Stimulated activated effector memory CD8-positive, alpha-beta T cell treated with anti-CD3 and anti-CD28 coated beads, Interleukin-12 subunit alpha, Interleukin-12 subunit beta, amount 100 ng/mL, for 72 hours (primary cell): ENCODE measurements around the gene PITPNM3.
A peak's percentile ranks its signal among the peaks of the same experiment; 100 is the strongest.

Experiments used
- ATAC-seq: fragments of 150-1000 bp; cut with Tn5 transposase; 2 replicates; pipeline ENCODE4 v1.10.0; 2021
- DNase-seq, 2 donors: peaks; one replicate each; pipeline ENCODE4 v3.0.0; 2021 to 2022; ENCODE audit warnings: low spot score in 2 of 2
- H3K27ac Mint-ChIP-seq: one replicate; pipeline ENCODE4 v1.8.0; 2022; ENCODE audit warnings: mild to moderate bottlenecking, mixed read lengths
- H3K36me3 Mint-ChIP-seq: one replicate; pipeline ENCODE4 v1.8.0; 2022; ENCODE audit warnings: mild to moderate bottlenecking, mixed read lengths
- H3K4me1 Mint-ChIP-seq: one replicate; pipeline ENCODE4 v1.8.0; 2022; ENCODE audit warnings: mixed read lengths
- H3K4me3 Mint-ChIP-seq: one replicate; pipeline ENCODE4 v1.8.0; 2022; ENCODE audit warnings: mild to moderate bottlenecking, mixed read lengths
- H3K9me3 Mint-ChIP-seq: one replicate; pipeline ENCODE4 v1.8.0; 2022; ENCODE audit warnings: mixed read lengths

The PITPNM3 gene

GRCh38 chr17:6508016-6508415, 48.3 kb downstream of the PITPNM3 start:
- DNase-seq = no peak
- ATAC-seq = no peak
- Mint-ChIP-seq H3K36me3 (no peaks in the 10 kb centered on the region), H3K27ac (no peak overlapping the region), H3K9me3 (no peaks in the 10 kb centered on the region), H3K4me3 (no peak overlapping the region), H3K4me1 (no peaks in the 10 kb centered on the region)

DNA sequence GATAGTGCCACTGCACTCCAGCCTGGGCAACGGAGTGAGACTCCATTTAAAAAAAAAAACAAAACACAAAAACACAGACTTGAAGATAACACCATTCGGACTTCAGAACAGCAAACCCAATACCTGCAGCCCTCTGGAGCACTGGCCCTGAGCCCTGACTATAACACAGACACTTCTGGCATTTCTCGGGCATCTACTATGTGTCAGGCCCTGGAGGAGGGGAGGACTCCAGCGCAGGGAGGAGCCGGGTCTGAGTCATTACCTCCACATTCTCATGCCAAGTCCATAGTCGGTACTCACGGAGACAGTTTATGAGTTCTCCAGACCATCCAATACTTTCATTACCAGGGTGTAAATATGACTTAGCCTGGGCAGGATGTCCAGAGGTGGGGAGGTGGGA, 48.8 kb downstream of the PITPNM3 start:
- no peak overlapping the region for H3K4me3 Mint-ChIP-seq
- H3K9me3 Mint-ChIP-seq = no peaks in the 10 kb centered on the region
- H3K4me1 Mint-ChIP-seq = no peaks in the 10 kb centered on the region
- DNase-seq (no peak), ATAC-seq (no peak)
- no peak overlapping the region for H3K27ac Mint-ChIP-seq
- H3K36me3 Mint-ChIP-seq = no peaks in the 10 kb centered on the region

DNA sequence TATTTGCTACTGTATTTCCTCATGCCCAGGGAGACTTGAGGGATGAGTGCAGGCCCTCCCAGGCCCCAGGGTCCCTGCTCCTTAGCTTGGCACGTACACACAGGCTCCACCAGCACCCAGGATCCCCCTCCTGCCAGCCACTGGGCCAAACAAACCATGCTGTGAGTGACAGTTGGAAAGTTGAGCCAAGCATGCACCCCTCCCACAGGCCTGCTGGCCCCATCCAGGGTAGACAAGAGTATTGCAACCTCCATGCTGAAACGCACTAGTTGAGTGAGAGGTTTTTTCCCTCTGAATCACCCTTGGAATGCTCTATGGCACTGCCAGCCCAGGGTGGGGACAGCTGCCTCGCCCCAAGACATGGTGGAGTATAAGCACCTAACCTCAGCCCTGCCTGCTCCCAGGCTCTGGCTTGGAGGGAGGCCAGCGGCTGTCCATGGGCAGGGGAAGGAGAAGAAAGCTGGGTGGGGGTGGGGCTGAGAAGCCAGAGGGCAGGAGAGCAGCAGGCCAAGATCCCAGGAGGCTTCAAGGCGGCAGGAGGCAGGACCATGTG, 49.6 kb downstream of the PITPNM3 start:
- DNase-seq (no peak), ATAC-seq (no peak)
- no peaks in the 10 kb centered on the region for H3K9me3 Mint-ChIP-seq

DNA sequence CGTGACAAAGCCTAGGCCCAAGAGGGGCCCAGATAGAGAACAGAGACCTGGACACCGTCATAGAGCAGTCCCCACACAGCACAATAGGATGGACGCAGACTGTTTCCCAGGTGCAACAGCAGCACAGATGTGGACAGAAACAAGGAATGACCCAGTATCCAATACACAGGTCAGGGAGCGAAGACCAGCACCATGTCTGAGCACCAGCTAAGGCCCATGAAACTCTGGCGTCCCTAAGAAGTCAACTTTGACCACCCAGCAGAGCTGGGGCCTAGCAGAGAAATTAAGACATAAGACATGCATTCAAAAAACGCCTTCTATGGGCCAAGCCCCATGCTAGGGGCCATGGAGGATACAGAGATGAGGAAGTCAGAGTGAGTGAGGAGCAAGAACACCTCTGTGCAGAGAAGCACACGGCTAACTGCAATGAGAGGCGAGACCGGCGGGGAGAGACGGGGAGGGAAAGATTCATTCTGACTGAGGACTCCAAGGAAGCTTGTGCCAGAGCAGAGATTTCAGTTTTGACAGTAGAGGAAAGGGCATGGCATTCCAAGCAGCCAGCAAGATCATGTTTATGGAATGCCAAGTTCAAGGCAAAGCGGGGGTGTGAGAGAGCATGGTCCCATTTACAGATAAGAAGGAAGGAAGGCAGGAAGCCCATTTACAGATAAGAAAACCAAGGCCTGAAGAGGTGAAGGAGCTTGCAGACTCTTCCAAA, 50.8 kb downstream of the PITPNM3 start:
- DNase-seq = no peak
- no peaks in the 10 kb centered on the region for H3K4me1 Mint-ChIP-seq
- no peak overlapping the region for H3K4me3 Mint-ChIP-seq
- no peak overlapping the region for H3K27ac Mint-ChIP-seq
- ATAC-seq = no peak
- no peaks in the 10 kb centered on the region for H3K9me3 Mint-ChIP-seq
- no peaks in the 10 kb centered on the region for H3K36me3 Mint-ChIP-seq

More for the DNA sequence above, 49.6 kb downstream of the PITPNM3 start:
- no peaks in the 10 kb centered on the region for H3K36me3 Mint-ChIP-seq
- H3K27ac Mint-ChIP-seq = no peak overlapping the region
- H3K4me1 Mint-ChIP-seq = no peaks in the 10 kb centered on the region
- H3K4me3 Mint-ChIP-seq = no peak overlapping the region

DNA sequence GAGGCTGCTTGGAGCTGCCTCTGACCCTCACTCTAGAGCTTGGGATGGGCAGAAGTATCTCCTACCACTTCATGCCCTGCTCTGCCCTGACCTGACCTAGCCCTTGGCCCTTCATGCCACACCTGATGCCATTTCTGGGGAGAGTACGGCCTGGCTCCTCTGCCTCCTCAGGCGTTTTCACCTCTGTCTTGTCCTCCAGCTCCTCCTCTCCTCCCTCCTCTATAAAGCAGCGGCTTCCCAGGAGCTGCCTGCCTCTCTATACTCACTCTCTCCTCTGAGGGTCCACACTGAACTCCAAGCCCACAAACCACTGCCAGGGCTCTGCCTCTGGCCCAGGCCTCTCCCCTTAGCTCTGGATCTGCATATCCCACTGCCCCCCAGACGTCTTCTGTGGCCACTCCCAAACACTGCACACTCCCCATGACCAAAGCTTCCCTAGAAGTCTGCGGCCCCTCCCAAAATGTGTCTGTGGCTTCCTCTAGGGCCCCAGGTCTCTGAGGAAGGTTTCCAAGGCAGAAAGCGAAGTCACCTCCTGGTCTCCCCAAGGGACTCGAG, 52.6 kb downstream of the PITPNM3 start:
- DNase-seq = no peak
- no peaks in the 10 kb centered on the region for H3K9me3 Mint-ChIP-seq
- H3K4me3 Mint-ChIP-seq = no peak overlapping the region
- no peak overlapping the region for H3K27ac Mint-ChIP-seq
- H3K36me3 Mint-ChIP-seq = no peaks in the 10 kb centered on the region
- no peaks in the 10 kb centered on the region for H3K4me1 Mint-ChIP-seq
- peak; percentile 11 for ATAC-seq

DNA sequence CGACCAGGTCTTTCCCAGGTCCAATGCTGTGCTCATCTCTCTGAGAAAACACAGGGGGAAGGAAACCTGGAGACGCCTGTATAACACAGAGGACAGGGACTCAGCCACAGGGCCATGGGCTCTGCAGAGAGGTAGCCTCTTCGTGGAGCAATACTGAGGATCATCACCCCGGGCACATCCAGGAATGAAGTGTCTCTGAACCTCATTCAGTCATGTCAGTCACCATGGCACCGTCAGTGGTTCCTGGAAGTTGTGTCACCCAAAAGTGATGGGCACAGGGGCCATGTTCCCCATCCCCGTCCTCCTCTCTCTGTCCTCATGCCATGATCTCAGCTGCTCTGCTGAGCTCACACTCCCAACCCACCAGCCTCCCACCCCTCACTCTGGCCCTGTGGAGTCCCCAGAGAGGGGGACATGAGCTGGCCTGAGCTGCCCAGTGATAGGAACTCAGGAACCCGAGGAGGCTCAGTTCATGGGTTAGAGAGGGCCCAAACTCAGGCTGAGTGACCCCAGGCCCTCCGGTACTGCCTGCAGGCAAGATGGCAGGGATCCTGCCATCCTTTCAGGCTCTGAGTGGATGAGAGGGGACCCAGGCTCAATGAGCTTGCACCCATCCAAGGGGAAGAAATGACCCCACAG, 53.4 kb downstream of the PITPNM3 start:
- H3K36me3 Mint-ChIP-seq = no peaks in the 10 kb centered on the region
- ATAC-seq (peak; percentile 8), DNase-seq (no peak)
- H3K9me3 Mint-ChIP-seq = no peaks in the 10 kb centered on the region
- H3K27ac Mint-ChIP-seq = no peak overlapping the region
- no peak overlapping the region for H3K4me3 Mint-ChIP-seq
- no peaks in the 10 kb centered on the region for H3K4me1 Mint-ChIP-seq

- no peaks in the 10 kb centered on the region for H3K4me1 Mint-ChIP-seq
- ATAC-seq = no peak
- no peaks in the 10 kb centered on the region for H3K9me3 Mint-ChIP-seq
- no peak overlapping the region for H3K27ac Mint-ChIP-seq
- H3K4me3 Mint-ChIP-seq = no peak overlapping the region
- H3K36me3 Mint-ChIP-seq = no peaks in the 10 kb centered on the region
- DNase-seq = no peak
These were observed 54.2 kb downstream of the PITPNM3 start for GRCh38 chr17:6502142-6502541.

DNA sequence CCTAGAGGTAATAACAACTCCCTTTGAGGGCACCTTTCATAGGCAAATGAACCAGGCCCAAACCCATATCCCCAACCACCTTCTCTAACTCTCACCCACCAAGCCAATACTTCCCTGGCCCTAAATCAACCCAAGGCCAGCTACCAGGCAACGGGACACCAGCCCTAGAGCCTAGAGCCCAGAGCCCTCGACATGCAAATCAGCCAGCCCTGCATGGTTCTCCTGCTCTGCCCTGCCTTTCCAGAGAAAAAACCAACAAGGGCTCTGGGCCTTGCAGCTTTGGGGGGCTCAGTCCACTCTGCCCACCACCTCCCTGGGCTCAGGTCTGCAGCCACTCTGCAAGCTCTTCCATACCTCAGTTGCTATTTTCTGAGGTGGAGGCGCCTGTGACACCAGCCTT, 55.0 kb downstream of the PITPNM3 start:
- DNase-seq (no peak), ATAC-seq (no peak)
- H3K4me1 Mint-ChIP-seq = peaks cover 5% of the 10 kb centered on the region
- H3K9me3 Mint-ChIP-seq = no peaks in the 10 kb centered on the region
- no peaks in the 10 kb centered on the region for H3K36me3 Mint-ChIP-seq
- no peak overlapping the region for H3K4me3 Mint-ChIP-seq
- peak overlapping the region; percentile 15 for H3K27ac Mint-ChIP-seq

DNA sequence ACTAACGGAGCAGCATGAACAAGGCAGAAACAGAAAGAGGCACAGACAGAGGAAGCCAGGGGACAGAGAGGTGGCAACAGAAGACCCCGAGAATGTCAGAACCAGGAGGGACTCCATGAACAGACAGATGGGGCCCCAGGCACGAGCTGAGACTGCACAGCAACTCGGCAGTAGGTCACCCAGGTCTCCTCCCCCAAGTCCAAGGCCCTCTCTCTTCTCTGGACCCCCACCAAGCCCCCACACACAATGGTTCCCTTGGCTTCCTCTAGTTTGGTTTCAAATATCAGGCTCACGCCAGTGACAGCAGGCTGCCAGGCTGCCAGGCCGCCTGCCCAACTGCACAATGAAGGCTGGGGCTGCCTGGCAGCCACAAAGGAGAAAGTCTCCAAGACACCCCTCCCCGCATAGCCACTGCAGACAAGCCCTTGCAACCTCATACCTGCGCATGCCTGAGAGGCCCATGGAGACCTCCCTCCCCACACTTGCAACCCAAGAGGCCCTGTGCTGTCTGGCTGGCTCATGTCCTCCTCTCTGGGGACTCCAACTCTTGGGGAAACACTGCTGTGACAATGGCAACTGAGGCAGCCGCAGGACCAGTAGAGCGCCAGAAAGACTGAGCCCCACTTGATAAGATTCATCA, 57.3 kb downstream of the PITPNM3 start:
- no peak overlapping the region for H3K27ac Mint-ChIP-seq
- no peaks in the 10 kb centered on the region for H3K36me3 Mint-ChIP-seq
- DNase-seq (no peak), ATAC-seq (no peak)
- H3K4me1 Mint-ChIP-seq = peaks cover 16% of the 10 kb centered on the region
- no peaks in the 10 kb centered on the region for H3K9me3 Mint-ChIP-seq
- H3K4me3 Mint-ChIP-seq = no peak overlapping the region

DNA sequence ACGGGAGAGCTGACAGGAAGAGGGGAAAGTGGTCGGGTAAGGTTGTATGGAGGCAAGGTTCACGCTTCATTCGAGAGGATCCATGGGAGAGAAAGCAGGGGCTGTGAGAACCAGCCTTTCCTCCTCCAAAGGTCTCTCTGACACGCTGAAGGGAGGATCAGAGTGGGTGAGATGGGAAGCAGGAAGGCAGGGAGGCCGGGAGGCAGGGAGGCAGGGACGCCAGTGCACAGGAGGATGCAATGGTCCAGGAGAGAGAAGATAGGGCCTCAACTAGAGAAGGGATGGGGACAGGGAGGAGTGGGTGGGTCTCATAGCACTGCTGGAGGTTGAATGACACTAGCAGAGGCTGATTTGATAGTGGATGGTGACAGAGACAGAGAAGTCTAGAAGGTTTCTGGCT, 58.0 kb downstream of the PITPNM3 start:
- no peak overlapping the region for H3K4me3 Mint-ChIP-seq
- H3K27ac Mint-ChIP-seq = no peak overlapping the region
- DNase-seq (no peak), ATAC-seq (no peak)
- H3K9me3 Mint-ChIP-seq = no peaks in the 10 kb centered on the region
- H3K4me1 Mint-ChIP-seq = peaks cover 16% of the 10 kb centered on the region
- H3K36me3 Mint-ChIP-seq = no peaks in the 10 kb centered on the region

DNA sequence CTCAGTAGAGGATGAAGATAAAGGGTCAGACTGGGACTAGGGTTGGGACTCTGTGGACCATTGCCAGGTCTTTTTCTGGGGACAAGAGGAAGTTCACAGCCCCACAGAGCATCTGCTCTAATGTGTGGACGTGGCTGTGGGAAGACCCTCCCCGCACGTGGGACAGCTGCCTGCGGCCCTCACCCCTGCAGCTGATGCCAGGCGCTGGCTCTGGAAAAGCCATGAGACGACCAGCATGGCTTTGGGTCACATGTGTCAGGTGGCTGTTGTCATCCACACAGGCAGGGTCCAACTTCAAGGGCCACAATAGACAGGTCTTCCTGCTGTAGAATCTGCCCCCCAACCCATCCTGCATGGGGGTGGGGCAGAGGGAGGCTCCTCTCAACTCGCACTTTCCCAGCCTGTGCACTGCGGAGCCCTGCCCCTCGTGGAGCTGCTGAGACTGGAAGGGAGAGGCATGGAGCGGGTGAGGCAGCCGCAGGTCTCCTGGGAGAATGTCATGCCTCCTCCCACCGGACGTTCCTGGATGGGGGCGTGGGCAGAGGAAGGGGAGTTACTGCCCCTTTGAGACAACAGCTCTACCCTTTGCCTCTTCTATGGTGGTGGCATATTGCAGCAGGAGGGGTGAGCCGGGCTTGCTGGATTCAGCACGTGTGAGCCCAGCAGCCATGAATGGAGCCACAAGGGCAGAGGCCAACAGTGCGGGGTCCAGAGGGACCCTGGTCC, 58.7 kb downstream of the PITPNM3 start:
- Mint-ChIP-seq H3K27ac (no peak overlapping the region), H3K9me3 (no peaks in the 10 kb centered on the region), H3K36me3 (no peaks in the 10 kb centered on the region), H3K4me1 (peaks cover 16% of the 10 kb centered on the region), H3K4me3 (no peak overlapping the region)
- DNase-seq (no peak), ATAC-seq (no peak)

- Mint-ChIP-seq H3K36me3 (no peaks in the 10 kb centered on the region), H3K27ac (no peak overlapping the region), H3K9me3 (no peaks in the 10 kb centered on the region), H3K4me3 (no peak overlapping the region), H3K4me1 (peaks cover 16% of the 10 kb centered on the region)
- DNase-seq (no peak), ATAC-seq (no peak)
These were observed 59.5 kb downstream of the PITPNM3 start for GRCh38 chr17:6496640-6497441.

DNA sequence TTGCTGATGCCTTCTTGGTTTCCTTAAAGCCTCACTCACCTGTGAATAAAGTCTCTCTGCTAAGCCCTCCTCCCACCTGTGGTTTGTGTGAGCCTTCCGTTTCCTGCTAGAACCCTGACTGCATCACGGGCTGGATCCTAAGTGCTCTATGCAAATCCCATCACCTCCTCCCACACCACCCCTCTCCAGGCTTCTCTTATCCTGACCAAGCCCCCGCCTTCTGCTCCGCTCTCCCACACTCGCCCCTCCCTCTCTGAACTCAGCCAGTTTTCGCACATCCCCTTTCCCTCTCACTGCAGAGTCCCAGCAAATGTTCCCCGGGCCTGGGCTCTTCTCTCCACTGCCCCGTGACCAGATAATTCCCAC, 60.3 kb downstream of the PITPNM3 start:
- Mint-ChIP-seq H3K4me3 (no peak overlapping the region), H3K36me3 (no peaks in the 10 kb centered on the region), H3K9me3 (no peaks in the 10 kb centered on the region), H3K27ac (no peak overlapping the region), H3K4me1 (peaks cover 16% of the 10 kb centered on the region)
- no peak for DNase-seq
- ATAC-seq = peak; percentile 31

- Mint-ChIP-seq H3K9me3 (no peaks in the 10 kb centered on the region), H3K4me1 (peaks cover 16% of the 10 kb centered on the region), H3K27ac (no peak overlapping the region), H3K4me3 (no peak overlapping the region), H3K36me3 (no peaks in the 10 kb centered on the region)
- DNase-seq (no peak), ATAC-seq (peak; percentile 33)
These were observed 60.8 kb downstream of the PITPNM3 start for GRCh38 chr17:6495450-6496115.
